HL-60 (cell line): Measurements from ENCODE around the gene TEX48.

Experiments
- DNase-seq, 2 experiments: peaks; one replicate each; pipeline ENCODE4 v3.0.0-alpha.2; 2010 to 2020; ENCODE audit warnings: low read depth in 1 of 2, low spot score in 1 of 2
- H3K27ac ChIP-seq: fragments of 250-450 bp; sonication (Bioruptor Pico); replicated peaks from 2 replicates; pipeline ENCODE4 v1.5.1; 2020; ENCODE audit warnings: mild to moderate bottlenecking, moderate library complexity
- H3K27me3 ChIP-seq: fragments of 250-450 bp; sonication (Bioruptor Pico); 2 replicates; pipeline ENCODE4 v1.5.1; 2021; ENCODE audit warnings: mild to moderate bottlenecking, moderate library complexity; ENCODE audit not compliant: insufficient read depth, poor library complexity, severe bottlenecking
- H3K4me3 ChIP-seq: replicated peaks from 2 replicates; pipeline ENCODE4 v1.5.1; 2011; ENCODE audit warnings: mild to moderate bottlenecking, control low read depth, low read length; ENCODE audit not compliant: insufficient read depth
- GABPA ChIP-seq: IDR thresholded peaks from 2 replicates; pipeline ENCODE4 v1.6.1; 2012; ENCODE audit warnings: low read depth
- POLR2AphosphoS5 ChIP-seq: IDR thresholded peaks from 2 replicates; pipeline ENCODE4 v1.6.1; 2012; ENCODE audit warnings: low read depth
- SPI1 ChIP-seq: IDR thresholded peaks from 2 replicates; pipeline ENCODE4 v1.6.1; 2012; ENCODE audit warnings: low read depth, mild to moderate bottlenecking, borderline replicate concordance
- TF ChIP-seq, protein P1 (sequence below): IDR thresholded peaks from 2 replicates; pipeline ENCODE4 v1.6.1; 2012; ENCODE audit warnings: low read depth; ENCODE audit not compliant: insufficient replicate concordance
- TF ChIP-seq, protein P2 (sequence below): IDR thresholded peaks from one replicate; pipeline ENCODE4 v1.5.1; 2011; ENCODE audit warnings: low read length, control low read depth, inconsistent platforms; ENCODE audit not compliant: insufficient read depth

TEX48 gene

DNA sequence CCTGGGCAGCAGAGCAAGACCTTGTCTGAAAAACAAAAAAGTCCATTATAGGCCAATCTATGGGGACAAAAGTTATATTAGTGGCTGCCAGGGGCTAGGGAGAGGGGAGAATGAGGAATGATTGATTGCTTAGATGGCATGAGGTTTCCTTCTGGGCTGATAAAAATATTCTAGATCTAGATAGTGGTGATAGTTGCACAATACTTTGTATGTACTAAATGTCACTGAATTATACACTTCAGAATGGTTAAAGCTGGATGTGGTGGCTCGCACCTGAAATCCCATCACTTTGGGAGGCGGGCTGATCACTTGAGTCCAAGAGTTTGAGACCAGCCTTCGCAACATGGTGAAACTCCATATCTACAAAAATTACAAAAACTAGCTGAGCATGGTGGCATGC is 42.8 kb upstream of the TEX48 start:
- no peak for TF ChIP-seq SPI1
- TF ChIP-seq, protein P1, sequence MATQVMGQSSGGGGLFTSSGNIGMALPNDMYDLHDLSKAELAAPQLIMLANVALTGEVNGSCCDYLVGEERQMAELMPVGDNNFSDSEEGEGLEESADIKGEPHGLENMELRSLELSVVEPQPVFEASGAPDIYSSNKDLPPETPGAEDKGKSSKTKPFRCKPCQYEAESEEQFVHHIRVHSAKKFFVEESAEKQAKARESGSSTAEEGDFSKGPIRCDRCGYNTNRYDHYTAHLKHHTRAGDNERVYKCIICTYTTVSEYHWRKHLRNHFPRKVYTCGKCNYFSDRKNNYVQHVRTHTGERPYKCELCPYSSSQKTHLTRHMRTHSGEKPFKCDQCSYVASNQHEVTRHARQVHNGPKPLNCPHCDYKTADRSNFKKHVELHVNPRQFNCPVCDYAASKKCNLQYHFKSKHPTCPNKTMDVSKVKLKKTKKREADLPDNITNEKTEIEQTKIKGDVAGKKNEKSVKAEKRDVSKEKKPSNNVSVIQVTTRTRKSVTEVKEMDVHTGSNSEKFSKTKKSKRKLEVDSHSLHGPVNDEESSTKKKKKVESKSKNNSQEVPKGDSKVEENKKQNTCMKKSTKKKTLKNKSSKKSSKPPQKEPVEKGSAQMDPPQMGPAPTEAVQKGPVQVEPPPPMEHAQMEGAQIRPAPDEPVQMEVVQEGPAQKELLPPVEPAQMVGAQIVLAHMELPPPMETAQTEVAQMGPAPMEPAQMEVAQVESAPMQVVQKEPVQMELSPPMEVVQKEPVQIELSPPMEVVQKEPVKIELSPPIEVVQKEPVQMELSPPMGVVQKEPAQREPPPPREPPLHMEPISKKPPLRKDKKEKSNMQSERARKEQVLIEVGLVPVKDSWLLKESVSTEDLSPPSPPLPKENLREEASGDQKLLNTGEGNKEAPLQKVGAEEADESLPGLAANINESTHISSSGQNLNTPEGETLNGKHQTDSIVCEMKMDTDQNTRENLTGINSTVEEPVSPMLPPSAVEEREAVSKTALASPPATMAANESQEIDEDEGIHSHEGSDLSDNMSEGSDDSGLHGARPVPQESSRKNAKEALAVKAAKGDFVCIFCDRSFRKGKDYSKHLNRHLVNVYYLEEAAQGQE, result no peak
- TF ChIP-seq POLR2AphosphoS5, result no peak
- TF ChIP-seq, protein P2, sequence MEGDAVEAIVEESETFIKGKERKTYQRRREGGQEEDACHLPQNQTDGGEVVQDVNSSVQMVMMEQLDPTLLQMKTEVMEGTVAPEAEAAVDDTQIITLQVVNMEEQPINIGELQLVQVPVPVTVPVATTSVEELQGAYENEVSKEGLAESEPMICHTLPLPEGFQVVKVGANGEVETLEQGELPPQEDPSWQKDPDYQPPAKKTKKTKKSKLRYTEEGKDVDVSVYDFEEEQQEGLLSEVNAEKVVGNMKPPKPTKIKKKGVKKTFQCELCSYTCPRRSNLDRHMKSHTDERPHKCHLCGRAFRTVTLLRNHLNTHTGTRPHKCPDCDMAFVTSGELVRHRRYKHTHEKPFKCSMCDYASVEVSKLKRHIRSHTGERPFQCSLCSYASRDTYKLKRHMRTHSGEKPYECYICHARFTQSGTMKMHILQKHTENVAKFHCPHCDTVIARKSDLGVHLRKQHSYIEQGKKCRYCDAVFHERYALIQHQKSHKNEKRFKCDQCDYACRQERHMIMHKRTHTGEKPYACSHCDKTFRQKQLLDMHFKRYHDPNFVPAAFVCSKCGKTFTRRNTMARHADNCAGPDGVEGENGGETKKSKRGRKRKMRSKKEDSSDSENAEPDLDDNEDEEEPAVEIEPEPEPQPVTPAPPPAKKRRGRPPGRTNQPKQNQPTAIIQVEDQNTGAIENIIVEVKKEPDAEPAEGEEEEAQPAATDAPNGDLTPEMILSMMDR, result no peak
- TF ChIP-seq GABPA, result no peak
- Histone ChIP-seq H3K27me3 (no peaks in the 10 kb centered on the region), H3K4me3 (no peak overlapping the region), H3K27ac (no peak overlapping the region)
- DNase-seq, result no peak

DNA sequence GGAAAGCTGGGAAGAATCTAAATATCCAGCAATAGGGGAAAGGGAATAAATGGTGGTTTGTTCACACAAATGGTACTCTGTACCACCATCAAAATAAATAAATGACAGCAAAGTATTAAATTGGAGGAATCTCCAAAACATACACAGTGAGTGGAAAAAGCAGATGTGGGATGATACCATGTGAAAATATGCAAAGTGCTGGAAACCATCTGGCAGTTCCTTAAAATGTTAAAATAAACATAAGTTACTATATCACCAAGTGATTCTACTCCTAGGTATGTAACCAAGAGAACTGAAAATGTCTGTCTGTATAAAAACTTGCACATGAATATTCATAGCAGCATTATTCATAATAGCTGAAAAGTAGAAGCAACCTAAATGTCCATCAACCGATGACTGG is 41.9 kb upstream of the TEX48 start:
- Histone ChIP-seq H3K4me3 (no peak overlapping the region), H3K27ac (no peak overlapping the region), H3K27me3 (no peaks in the 10 kb centered on the region)
- no peak for DNase-seq
- TF ChIP-seq, protein P1, result no peak
- TF ChIP-seq SPI1, result no peak

DNA sequence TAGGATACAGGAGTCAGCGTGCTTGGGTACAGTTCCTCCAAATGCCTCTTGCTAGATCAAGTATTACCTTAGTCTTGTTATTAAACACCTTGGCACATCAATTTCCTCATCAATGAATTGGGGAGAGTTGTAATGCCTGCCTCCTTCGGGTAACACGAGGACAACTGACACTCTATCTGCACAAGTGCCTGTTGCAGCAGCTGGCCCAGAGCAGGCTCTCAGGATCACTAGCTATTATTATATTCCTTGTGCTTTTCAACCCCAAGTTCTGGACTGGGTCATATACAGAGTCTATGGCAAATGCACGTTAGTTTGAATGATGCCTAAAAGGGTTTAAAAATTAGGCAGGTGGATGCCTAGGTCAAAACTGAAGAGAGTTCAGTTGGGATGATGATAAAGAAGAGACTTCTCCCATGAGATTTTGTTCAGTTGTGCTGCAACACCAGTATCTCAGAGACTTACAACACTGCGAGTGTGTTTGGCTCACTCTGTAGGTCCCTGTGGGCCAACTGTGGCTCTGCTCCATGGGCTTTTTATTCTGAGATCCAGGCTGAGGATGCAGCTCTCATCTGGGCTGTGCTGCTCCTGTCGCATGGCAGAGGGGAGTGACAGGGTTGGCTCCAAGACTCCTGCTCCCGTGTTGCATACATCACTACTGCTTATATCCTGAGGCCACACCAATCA is 41.1 kb upstream of the TEX48 start:
- no peak overlapping the region for H3K4me3 ChIP-seq
- no peaks in the 10 kb centered on the region for H3K27me3 ChIP-seq
- TF ChIP-seq, protein P2, result no peak
- TF ChIP-seq POLR2AphosphoS5, result no peak
- no peak overlapping the region for H3K27ac ChIP-seq
- no peak for DNase-seq

DNA sequence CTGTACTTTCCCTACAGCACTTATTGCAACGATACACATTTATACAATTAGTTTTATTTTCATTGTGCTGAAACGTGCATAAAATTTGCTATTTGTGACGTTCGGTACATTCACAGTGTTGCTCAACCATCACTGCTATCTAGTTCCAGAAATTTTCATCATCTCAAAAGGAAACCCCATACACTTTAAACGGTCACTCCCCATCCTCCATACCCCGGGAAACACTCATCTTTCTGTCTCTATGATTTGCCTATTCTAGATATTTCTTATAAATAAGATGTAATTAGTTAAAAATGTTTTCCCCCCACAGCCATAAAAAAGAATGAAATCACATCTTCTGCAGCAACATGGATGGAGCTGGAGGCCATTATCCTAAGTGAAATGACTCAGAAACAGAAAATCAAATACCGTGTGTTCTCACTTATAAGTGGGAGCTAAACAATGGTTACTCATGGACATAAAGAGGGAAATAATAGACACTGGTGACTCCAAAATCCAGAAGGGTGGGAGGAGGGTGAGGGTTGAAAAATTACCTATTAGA is 40.2 kb upstream of the TEX48 start:
- TF ChIP-seq SPI1, result no peak
- no peak for TF ChIP-seq POLR2AphosphoS5
- no peak for TF ChIP-seq GABPA
- TF ChIP-seq, protein P2, result no peak
- TF ChIP-seq, protein P1, result no peak
- H3K27me3 ChIP-seq, result no peaks in the 10 kb centered on the region
- no peak overlapping the region for H3K27ac ChIP-seq
- DNase-seq, result no peak
- H3K4me3 ChIP-seq, result no peak overlapping the region
